Vagina (tissue), 2 donors: ENCODE measurements around the gene MYADML2.

Source experiments
- POLR2A ChIP-seq, 2 donors: fragments of 450-650 bp; IDR thresholded peaks; one replicate each; pipeline ENCODE4 v1.6.1; 2017; ENCODE audit warnings: antibody characterized with exemption in 2 of 2, mild to moderate bottlenecking in 2 of 2, moderate library complexity in 2 of 2
- TF ChIP-seq, protein P1 (sequence below), 3 experiments: fragments of 450-650 bp in 2 of 3; fragments of 200-600 bp in 1 of 3; sonication (generic) in 1 of 3; IDR thresholded peaks; one replicate each; pipeline ENCODE4 v1.5.1; 2017 to 2019; ENCODE audit warnings: antibody characterized with exemption in 3 of 3, mild to moderate bottlenecking in 2 of 3, moderate library complexity in 2 of 3

DNA sequence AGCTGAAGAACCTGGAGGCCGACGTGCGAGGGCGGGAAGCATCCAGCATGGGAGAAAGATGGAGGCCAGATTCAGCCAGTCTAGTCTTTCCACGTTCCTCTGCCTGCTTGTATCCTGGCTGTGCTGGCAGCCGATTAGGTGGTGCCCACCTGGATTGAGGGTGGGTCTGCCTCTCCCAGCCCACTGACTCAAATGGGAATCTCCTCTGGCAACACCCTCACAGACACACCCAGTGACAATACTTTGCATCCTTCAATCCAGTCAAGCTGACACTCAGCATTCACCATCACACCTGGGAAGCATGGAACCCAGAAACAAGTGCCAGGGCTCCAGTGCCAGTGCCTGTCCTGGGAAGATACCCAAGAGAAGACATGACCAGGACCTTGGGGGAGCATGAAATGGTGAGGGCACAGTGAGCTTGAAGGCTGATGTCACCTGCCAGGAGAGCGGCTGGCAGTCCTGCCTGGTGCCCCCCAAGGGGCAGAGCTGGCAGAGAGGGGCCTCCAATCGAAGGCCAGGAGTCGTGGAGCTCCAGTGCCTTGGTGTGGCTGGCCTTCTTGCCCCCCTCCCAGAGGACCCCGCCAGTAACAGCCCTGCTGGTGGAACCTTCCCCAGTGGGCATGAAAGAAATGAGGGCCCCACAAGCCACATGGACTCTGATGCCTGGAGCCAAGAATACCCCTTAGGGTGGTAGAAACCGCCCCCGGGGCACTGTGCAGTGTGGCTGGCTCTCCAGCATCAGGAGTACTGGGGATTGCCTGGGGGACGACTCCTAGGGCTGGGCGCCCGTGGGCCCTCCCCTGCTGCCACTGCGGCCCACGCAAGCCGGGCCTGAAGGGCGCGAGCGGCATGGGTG lies 45.6 kb downstream of the MYADML2 start:
- TF ChIP-seq POLR2A (IDR thresholded peaks at IDR 0.05) = no peak
- TF ChIP-seq, protein P1, sequence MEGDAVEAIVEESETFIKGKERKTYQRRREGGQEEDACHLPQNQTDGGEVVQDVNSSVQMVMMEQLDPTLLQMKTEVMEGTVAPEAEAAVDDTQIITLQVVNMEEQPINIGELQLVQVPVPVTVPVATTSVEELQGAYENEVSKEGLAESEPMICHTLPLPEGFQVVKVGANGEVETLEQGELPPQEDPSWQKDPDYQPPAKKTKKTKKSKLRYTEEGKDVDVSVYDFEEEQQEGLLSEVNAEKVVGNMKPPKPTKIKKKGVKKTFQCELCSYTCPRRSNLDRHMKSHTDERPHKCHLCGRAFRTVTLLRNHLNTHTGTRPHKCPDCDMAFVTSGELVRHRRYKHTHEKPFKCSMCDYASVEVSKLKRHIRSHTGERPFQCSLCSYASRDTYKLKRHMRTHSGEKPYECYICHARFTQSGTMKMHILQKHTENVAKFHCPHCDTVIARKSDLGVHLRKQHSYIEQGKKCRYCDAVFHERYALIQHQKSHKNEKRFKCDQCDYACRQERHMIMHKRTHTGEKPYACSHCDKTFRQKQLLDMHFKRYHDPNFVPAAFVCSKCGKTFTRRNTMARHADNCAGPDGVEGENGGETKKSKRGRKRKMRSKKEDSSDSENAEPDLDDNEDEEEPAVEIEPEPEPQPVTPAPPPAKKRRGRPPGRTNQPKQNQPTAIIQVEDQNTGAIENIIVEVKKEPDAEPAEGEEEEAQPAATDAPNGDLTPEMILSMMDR (IDR thresholded peaks at IDR 0.05) = no peak
